ENCODE data around the gene SMIM9.

SMIM9 gene

DNA sequence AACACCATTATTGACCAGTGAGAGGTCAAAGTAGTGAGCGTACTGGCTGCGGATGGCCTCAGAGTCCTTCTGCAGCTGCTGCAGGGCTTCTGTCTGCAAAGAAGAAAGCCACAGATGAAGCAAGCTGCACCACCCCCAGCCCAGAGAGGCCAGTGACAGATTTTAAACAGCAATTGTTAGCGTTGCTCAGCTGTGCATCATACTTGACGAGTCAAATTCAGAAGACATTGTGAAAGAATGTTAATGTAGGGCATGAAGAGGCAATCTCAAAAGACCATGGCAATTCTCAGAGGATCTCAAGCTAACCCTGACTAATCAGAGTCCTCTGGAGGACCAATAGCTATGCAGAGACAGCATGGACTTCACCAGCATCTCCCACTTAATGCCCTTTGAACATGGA, 55.2 kb downstream of the SMIM9 start:
- no peak for DNase-seq

DNA sequence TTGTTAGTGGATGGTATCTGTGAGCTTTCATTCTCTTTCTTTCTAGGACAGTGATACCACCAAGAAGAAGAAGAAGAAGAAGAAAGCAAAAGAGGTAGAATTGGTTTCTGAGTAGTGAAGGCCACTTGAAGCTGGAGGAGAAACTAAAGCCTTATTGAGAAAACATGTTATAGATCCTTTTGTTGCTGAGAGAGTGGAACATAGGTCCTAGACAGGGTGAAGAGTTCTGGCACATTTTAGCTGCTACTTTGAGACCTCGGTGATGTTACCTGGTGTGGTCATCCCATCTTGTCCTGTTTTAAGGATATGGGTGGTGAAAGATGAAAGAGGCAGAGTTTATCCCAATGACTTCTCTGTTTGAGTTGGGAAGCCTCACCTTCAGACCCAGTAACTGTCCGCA, 57.7 kb downstream of the SMIM9 start:
- DNase-seq: no peak

DNA sequence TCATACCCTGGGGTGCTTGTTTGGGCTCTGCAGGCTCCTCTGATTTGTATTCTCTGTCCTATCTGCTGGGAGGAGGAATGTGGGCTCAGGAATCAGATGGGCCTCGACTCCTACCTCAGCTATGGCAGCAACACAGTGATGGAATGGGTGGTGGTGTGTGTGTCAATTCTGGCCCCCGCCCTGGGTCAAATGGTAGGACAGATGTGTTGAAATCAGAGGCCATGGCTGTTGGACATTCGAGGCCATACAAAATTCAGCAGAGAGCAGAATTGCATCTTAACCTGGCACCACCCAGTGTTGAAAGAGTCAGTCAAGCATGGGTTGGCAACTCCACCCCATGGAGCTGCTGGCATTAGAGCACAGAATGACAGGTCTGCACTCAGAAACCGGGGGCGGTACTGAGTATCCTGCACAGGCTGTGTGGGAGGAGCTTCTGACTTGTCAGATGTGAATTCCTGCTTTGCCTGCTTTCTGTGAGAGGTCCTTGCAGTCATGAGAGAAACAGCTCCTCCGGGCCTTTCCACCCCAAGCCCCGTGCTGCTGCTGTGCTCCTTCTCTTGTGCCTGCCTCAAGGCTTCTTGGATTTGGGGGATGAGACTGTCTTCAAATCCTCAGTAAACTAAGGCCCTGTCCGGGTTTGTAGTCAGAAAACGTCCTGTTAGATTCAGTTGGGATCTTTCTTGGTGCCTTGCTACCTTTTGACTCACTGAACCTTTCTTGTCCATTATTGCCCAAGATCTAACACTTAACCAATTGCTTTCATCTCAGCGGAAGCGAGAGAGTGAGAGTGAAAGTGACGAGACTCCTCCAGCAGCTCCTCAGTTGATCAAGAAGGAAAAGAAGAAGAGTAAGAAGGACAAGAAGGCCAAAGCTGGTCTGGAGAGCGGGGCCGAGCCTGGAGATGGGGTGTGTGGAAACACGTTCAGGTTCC, 58.8 kb downstream of the SMIM9 start:
- DNase-seq: no peak

DNA sequence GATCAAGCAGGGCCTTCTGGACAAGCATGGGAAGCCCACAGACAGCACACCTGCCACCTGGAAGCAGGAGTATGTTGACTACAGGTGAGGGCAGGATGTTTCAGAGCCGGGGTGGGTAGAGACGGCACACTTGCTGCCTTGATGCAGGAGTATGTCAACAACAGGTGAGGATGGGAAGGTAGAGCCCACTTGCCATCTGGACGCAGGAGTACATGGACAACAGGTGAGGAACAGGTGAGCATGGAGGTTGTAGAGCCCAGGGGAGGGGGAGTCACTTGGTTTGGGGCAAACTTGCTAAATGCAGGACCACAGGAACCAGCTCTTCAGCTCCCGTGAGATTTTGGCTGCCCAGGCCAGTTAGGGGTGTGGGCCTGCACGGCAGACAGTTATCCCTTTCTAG, 59.8 kb downstream of the SMIM9 start:
- DNase-seq: no peak

Data from amniotic stem cell (primary cell).